Measurements from ENCODE around the gene ARHGAP42. TPM values are rescaled to one million over a fixed set of nuclear protein-coding genes. Genes with fewer than 3 reads are reported as not detected.

ARHGAP42 gene
- total and polyA plus RNA-seq, 10 donors: 3.5 to 31.0 (median 19.6) TPM

DNA sequence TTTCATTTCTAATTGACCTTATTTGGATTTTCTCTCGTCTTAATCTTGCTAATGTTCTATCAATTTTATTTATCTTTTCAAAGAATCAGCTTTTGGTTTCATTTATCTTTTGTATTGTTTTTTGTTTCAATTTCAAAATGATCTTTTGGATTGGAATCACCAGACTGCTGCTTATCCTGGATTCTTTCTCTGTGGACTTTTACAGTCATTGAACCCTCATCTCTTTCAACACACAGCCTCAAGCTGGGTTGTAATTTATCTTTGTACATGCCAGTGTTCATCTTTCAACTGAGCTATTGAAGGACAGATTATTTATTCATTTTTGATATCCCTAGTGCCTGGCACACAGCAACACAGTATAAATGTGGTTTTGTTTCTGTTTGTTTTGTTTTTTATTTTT is 195.9 kb downstream of the ARHGAP42 start:
- Histone ChIP-seq H3K4me1 (no peaks in the 10 kb centered on the region), H3K4me3 (no peak overlapping the region), H3K9me3 (peaks cover 0 to 12% (median 6%) of the 10 kb centered on the region in 8 donors), H3K36me3 (no peaks in the 10 kb centered on the region), H3K27ac (no peak overlapping the region), H3K27me3 (replicated peaks in 1 of 7) (no peaks in the 10 kb centered on the region)
- WGBS, 5 donors: 72 to 87% (median 83%) methylated on average over 1 of the region's 1 CpG
- no peak for DNase-seq
- intact Hi-C loops (cut with DNase I; ENCODE audit: low total_unique reads): no loop called here
- TF ChIP-seq POLR2A (IDR thresholded peaks at IDR 0.05) (no peak), POLR2AphosphoS5 (IDR thresholded peaks at IDR 0.05) (no peak)
- TF ChIP-seq, protein P1, sequence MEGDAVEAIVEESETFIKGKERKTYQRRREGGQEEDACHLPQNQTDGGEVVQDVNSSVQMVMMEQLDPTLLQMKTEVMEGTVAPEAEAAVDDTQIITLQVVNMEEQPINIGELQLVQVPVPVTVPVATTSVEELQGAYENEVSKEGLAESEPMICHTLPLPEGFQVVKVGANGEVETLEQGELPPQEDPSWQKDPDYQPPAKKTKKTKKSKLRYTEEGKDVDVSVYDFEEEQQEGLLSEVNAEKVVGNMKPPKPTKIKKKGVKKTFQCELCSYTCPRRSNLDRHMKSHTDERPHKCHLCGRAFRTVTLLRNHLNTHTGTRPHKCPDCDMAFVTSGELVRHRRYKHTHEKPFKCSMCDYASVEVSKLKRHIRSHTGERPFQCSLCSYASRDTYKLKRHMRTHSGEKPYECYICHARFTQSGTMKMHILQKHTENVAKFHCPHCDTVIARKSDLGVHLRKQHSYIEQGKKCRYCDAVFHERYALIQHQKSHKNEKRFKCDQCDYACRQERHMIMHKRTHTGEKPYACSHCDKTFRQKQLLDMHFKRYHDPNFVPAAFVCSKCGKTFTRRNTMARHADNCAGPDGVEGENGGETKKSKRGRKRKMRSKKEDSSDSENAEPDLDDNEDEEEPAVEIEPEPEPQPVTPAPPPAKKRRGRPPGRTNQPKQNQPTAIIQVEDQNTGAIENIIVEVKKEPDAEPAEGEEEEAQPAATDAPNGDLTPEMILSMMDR (IDR thresholded peaks at IDR 0.05 in 8 of 11, conservative IDR thresholded peaks at IDR 0.05 in 3 of 11): no peak

DNA sequence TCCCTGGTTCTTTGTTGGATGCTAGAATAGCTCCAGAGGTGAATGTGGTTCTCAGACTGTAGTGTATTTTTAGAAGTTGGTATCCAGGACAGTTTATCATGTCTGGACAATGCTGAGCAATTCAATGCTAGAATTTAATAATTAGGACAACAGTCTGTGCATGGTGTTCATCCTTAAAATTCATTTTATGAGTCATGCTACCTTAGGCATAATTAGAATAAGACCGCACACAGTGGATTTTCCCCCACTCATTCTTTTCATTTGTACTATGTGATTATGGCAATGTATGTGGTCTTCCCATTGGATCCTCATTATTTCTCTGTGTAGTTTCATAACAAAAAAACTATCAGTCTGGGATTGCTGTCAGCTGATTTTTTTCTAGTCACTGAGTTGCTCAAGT is 196.7 kb downstream of the ARHGAP42 start:
- no peak overlapping the region for H3K4me3 ChIP-seq
- H3K27me3 ChIP-seq (replicated peaks in 1 of 7): no peaks in the 10 kb centered on the region
- no peaks in the 10 kb centered on the region for H3K4me1 ChIP-seq
- intact Hi-C loops (cut with DNase I; ENCODE audit: low total_unique reads): no loop called here
- 87 to 98% (median 95%) methylated on average over 1 of the region's 1 CpG for WGBS, 5 donors
- TF ChIP-seq POLR2AphosphoS5 (IDR thresholded peaks at IDR 0.05) (no peak), POLR2A (IDR thresholded peaks at IDR 0.05) (no peak)
- TF ChIP-seq, protein P1 (IDR thresholded peaks at IDR 0.05 in 8 of 11, conservative IDR thresholded peaks at IDR 0.05 in 3 of 11): no peak
- H3K36me3 ChIP-seq: no peaks in the 10 kb centered on the region
- no peak overlapping the region for H3K27ac ChIP-seq
- DNase-seq: no peak
- H3K9me3 ChIP-seq: peaks cover 0 to 12% (median 6%) of the 10 kb centered on the region in 8 donors

DNA sequence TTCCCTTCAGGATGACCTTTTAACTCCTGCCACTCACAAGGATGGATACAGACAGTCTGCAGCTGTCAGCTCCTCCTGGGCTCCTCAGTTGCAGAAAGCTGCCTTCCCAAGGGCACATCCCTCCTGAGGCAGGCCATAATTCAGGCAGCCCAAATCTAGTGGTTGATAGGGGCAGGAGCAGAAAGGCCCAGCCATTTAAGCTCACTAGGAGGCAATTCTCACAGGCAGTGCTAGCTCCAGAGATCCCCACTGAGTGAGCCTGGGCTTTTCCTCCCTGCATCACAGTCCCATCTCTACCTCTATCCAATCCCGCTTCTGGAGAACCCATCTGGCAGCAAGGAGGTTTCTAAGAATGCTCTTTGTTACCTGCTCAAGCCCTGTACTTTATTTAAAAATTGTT is 200.6 kb downstream of the ARHGAP42 start:
- no peaks in the 10 kb centered on the region for H3K36me3 ChIP-seq
- intact Hi-C loops (cut with DNase I; ENCODE audit: low total_unique reads): no loop called here
- H3K9me3 ChIP-seq: no peaks in the 10 kb centered on the region
- H3K27ac ChIP-seq: no peak overlapping the region
- DNase-seq: no peak
- no peak overlapping the region for H3K4me3 ChIP-seq
- no peak for TF ChIP-seq POLR2A (IDR thresholded peaks at IDR 0.05)
- TF ChIP-seq, protein P1 (IDR thresholded peaks at IDR 0.05 in 8 of 11, conservative IDR thresholded peaks at IDR 0.05 in 3 of 11): no peak
- TF ChIP-seq POLR2AphosphoS5 (IDR thresholded peaks at IDR 0.05): no peak
- H3K27me3 ChIP-seq (replicated peaks in 1 of 7): no peaks in the 10 kb centered on the region
- H3K4me1 ChIP-seq: no peaks in the 10 kb centered on the region
- 83 to 96% (median 90%) methylated on average over 1 of the region's 1 CpG for WGBS, 5 donors

DNA sequence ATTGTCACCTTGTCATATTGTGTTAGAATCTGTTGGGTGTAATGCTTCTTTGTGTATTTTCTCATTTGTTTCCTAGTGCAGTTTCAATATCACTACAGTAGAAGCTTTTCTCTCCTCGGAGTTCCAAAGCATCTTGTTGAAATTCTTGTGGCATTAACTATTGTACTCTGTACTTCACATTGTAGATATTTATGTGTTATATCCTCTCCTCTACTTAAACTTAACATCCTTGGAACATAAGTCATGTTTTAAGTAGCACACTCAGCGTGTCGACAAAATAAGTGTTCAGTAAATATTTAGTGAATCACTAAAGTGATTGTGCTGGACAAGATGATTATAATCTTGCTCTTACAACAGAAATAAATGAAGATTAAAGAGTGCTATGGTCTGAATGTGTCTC is 201.7 kb downstream of the ARHGAP42 start:
- 63 to 92% (median 90%) methylated on average over 3 of the region's 3 CpGs for WGBS, 5 donors
- TF ChIP-seq, protein P1 (IDR thresholded peaks at IDR 0.05 in 8 of 11, conservative IDR thresholded peaks at IDR 0.05 in 3 of 11): no peak
- TF ChIP-seq POLR2A (IDR thresholded peaks at IDR 0.05): no peak
- no peak for TF ChIP-seq POLR2AphosphoS5 (IDR thresholded peaks at IDR 0.05)
- Histone ChIP-seq H3K9me3 (no peaks in the 10 kb centered on the region), H3K27me3 (replicated peaks in 1 of 7) (no peaks in the 10 kb centered on the region), H3K4me3 (no peak overlapping the region), H3K36me3 (no peaks in the 10 kb centered on the region), H3K27ac (no peak overlapping the region), H3K4me1 (no peaks in the 10 kb centered on the region)
- DNase-seq: no peak
- intact Hi-C loops (cut with DNase I; ENCODE audit: low total_unique reads): no loop called here

Measured in spleen (tissue), 11 donors.